ENCODE results near the gene CADPS2. TPM values are rescaled to one million over a fixed set of nuclear protein-coding genes. Genes with fewer than 3 reads are reported as not detected.

The CADPS2 gene
- total and polyA plus RNA-seq, 2 of the 8 experiments (the other 6 are each of a cell fraction or from before 2014, with no cell fraction given) = 8.9 to 22.3 TPM

DNA sequence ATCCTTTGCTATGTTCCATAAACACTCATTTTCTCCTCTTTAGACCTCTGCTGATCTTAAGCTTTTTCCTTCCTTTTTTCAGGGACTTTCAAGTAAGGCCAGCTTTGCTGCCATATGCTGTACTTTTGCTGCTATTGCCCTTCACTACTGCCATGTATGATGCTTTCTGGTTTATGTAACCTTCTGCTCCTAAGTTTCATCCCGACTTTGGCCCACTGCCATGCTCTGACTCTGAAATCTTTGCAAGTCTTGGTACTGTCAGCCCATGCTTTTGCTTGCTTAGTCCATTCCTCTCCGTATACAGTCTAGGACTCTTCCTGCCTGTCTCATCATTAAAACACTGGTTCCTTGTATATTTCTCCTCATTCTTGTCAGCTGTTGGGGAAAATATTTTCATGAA lies 339.8 kb downstream of the CADPS2 start:
- WGBS, 2 experiments (ENCODE audit: extremely low coverage in 1 of 2, insufficient coverage in 1 of 2, insufficient read length in 1 of 2, insufficient replicate concordance in 2 of 2, low coverage in 1 of 2, low lambda C conversion rate in 2 of 2, missing lambda C conversion rate in 1 of 2) = 77% methylated on average over 2 of the region's 2 CpGs; no CpG with 5 or more reads in 1 of the 2 experiments
- CTCF ChIA-PET (ENCODE audit: partially characterized antibody) = interaction anchor here (1.1 to 1.2 kb wide), 2 partner anchors 11 to 608 kb away, joined by 4 read pairs; no protein-coding TSS in a partner anchor
- H2BK20ac ChIP-seq (ENCODE audit: low read length) = no peak overlapping the region

More for the DNA sequence above, 339.8 kb downstream of the CADPS2 start:
- no peaks in the 10 kb centered on the region for H3K79me2 ChIP-seq (ENCODE audit: control insufficient read depth in 1 of 2, insufficient read depth in 2 of 2, low read length in 2 of 2)
- no peak overlapping the region for H3K18ac ChIP-seq (ENCODE audit: extremely low read depth, low read length)
- no peak overlapping the region for H3K4ac ChIP-seq (replicated peaks; ENCODE audit: insufficient read length, low read depth, low read length)
- no peak overlapping the region for H4K5ac ChIP-seq (ENCODE audit: insufficient read length, low read depth, low read length)
- no peak overlapping the region for H2BK5ac ChIP-seq (ENCODE audit: low read depth, low read length)
- no peaks in the 10 kb centered on the region for H3K27me3 ChIP-seq (replicated peaks in 1 of 4; ENCODE audit: control insufficient read depth in 3 of 4, extremely low read depth in 1 of 4, insufficient read depth in 3 of 4, low read length in 3 of 4)
- no peak overlapping the region for H4K8ac ChIP-seq (ENCODE audit: extremely low read depth, insufficient read depth, low read length)
- H3K27ac ChIP-seq (ENCODE audit: low read depth, low read length) = no peak overlapping the region
- no peak overlapping the region for H3K23ac ChIP-seq (ENCODE audit: insufficient read length)
- H3K23me2 ChIP-seq (ENCODE audit: low read depth, low read length) = no peaks in the 10 kb centered on the region
- no peak for DNase-seq (ENCODE audit: low read depth in 1 of 2, low spot score in 2 of 2)
- no peak overlapping the region; the same call in 1 of the 2 replicates for H2BK12ac ChIP-seq (ENCODE audit: low read depth, low read length)
- no peaks in the 10 kb centered on the region for H3K9me3 ChIP-seq (ENCODE audit: insufficient read depth in 2 of 2, low read depth in 1 of 2, low read length in 1 of 2)
- TF ChIP-seq CHD1 (IDR thresholded peaks at IDR 0.05; ENCODE audit: low read depth, low read length) = no peak
- no peak for TF ChIP-seq NRF1 (IDR thresholded peaks at IDR 0.05; ENCODE audit: low read depth, low read length)
- TF ChIP-seq, protein P1, sequence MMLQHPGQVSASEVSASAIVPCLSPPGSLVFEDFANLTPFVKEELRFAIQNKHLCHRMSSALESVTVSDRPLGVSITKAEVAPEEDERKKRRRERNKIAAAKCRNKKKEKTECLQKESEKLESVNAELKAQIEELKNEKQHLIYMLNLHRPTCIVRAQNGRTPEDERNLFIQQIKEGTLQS (IDR thresholded peaks at IDR 0.05; ENCODE audit: insufficient read depth, low read depth, low read length) = no peak
- TF ChIP-seq JUND (IDR thresholded peaks at IDR 0.05; ENCODE audit: low read length) = no peak
- no peak for TF ChIP-seq SP1 (IDR thresholded peaks at IDR 0.05; ENCODE audit: low read depth, low read length)
- no peak for TF ChIP-seq SIN3A (conservative IDR thresholded peaks at IDR 0.05 in 1 of 2, IDR thresholded peaks at IDR 0.05 in 1 of 2; ENCODE audit: low read depth in 1 of 2, low read length in 2 of 2)
- POLR2A ChIA-PET (ENCODE audit: partially characterized antibody) = no interaction called here
- H2BK15ac ChIP-seq (ENCODE audit: low read length) = no peak overlapping the region
- no peaks in the 10 kb centered on the region for H3K4me1 ChIP-seq (replicated peaks in 1 of 4; ENCODE audit: control insufficient read depth in 3 of 4, insufficient read depth in 4 of 4, low read length in 3 of 4)
- no peaks in the 10 kb centered on the region for H3K36me3 ChIP-seq (ENCODE audit: control insufficient read depth in 2 of 4, insufficient read depth in 4 of 4, low read length in 3 of 4)
- H3K56ac ChIP-seq (replicated peaks; ENCODE audit: insufficient read length, low read depth, low read length) = no peak overlapping the region
- no peak overlapping the region for H3K4me3 ChIP-seq (ENCODE audit: extremely low read depth in 1 of 4, insufficient read depth in 2 of 4, low read depth in 3 of 4, low read length in 4 of 4)
- H2BK120ac ChIP-seq (replicated peaks; ENCODE audit: low read depth, low read length) = no peak overlapping the region
- no peak overlapping the region for H4K91ac ChIP-seq (replicated peaks; ENCODE audit: insufficient read length, low read length)
- no peak overlapping the region for H3K4me2 ChIP-seq (ENCODE audit: insufficient read depth in 1 of 2, low read depth in 2 of 2, low read length in 2 of 2)
- H3K79me1 ChIP-seq (ENCODE audit: low read depth, low read length) = no peaks in the 10 kb centered on the region
- no peak overlapping the region for H2AFZ ChIP-seq (ENCODE audit: low read length)
- H3K14ac ChIP-seq (ENCODE audit: insufficient read length) = no peak overlapping the region
- H3K9ac ChIP-seq (replicated peaks in 1 of 4; ENCODE audit: extremely low read depth in 1 of 4, low read depth in 3 of 4, low read length in 3 of 4) = no peak overlapping the region; a peak in 1 of 7 replicates
- H4K20me1 ChIP-seq (replicated peaks in 1 of 2; ENCODE audit: control insufficient read depth in 1 of 2, insufficient read depth in 2 of 2, low read length in 2 of 2) = no peaks in the 10 kb centered on the region
- H2AK5ac ChIP-seq (ENCODE audit: low read depth, low read length) = no peak overlapping the region
- FAIRE-seq = no peak

Measured in H1 (cell line).